Loucy (cell line): Measurements from ENCODE around the gene FCN2.

Experiments
- H2AFZ ChIP-seq: fragments of 200-600 bp; sonication (generic); 2 replicates; pipeline ENCODE4 v1.6.0; 2016; ENCODE audit warnings: antibody characterized with exemption, mild to moderate bottlenecking, low read length, moderate library complexity
- H3F3A ChIP-seq: fragments of 200-600 bp; 2 replicates; pipeline ENCODE4 v1.6.0; 2016; ENCODE audit warnings: antibody characterized with exemption, low read depth, mild to moderate bottlenecking
- H3K27me3 ChIP-seq: fragments of 200-600 bp; sonication (generic); 2 replicates; pipeline ENCODE4 v1.6.1; 2014; ENCODE audit warnings: low read length, mild to moderate bottlenecking; ENCODE audit not compliant: insufficient read depth, poor library complexity, severe bottlenecking
- H3K36me3 ChIP-seq: fragments of 200-600 bp; sonication (generic); 2 replicates; pipeline ENCODE4 v1.6.1; 2016; ENCODE audit warnings: low read length; ENCODE audit not compliant: insufficient read depth
- H3K4me1 ChIP-seq: fragments of 200-600 bp; sonication (generic); 2 replicates; pipeline ENCODE4 v1.5.1; 2014; ENCODE audit warnings: low read length, mild to moderate bottlenecking; ENCODE audit not compliant: insufficient read depth, poor library complexity, severe bottlenecking
- H3K4me2 ChIP-seq: fragments of 200-600 bp; sonication (generic); 2 replicates; pipeline ENCODE4 v1.6.0; 2014; ENCODE audit warnings: antibody characterized with exemption, low read length, low read depth, mild to moderate bottlenecking; ENCODE audit not compliant: poor library complexity, severe bottlenecking
- H3K4me3 ChIP-seq: fragments of 200-600 bp; sonication (generic); 2 replicates; pipeline ENCODE4 v1.5.1; 2014; ENCODE audit warnings: low read length, mild to moderate bottlenecking, mixed read lengths; ENCODE audit not compliant: poor library complexity, severe bottlenecking
- H3K79me2 ChIP-seq: fragments of 200-600 bp; sonication (generic); 2 replicates; pipeline ENCODE4 v1.6.1; 2014; ENCODE audit warnings: low read length; ENCODE audit not compliant: insufficient read depth
- H3K9ac ChIP-seq: fragments of 200-600 bp; sonication (generic); 2 replicates; pipeline ENCODE4 v1.6.0; 2014; ENCODE audit warnings: mild to moderate bottlenecking, low read depth, low read length, moderate library complexity; ENCODE audit not compliant: poor library complexity, severe bottlenecking
- H3K9me2 ChIP-seq: fragments of 200-600 bp; sonication (generic); replicated peaks from 2 replicates; pipeline ENCODE4 v1.6.1; 2016; ENCODE audit warnings: low read depth, low read length, mixed read lengths
- H3K9me3 ChIP-seq: fragments of 200-600 bp; sonication (generic); 2 replicates; pipeline ENCODE4 v1.6.1; 2014; ENCODE audit warnings: mild to moderate bottlenecking, antibody characterized with exemption, low read length, low read depth; ENCODE audit not compliant: insufficient read depth
- H4K20me1 ChIP-seq: fragments of 200-600 bp; sonication (generic); 2 replicates; pipeline ENCODE4 v1.6.0; 2014; ENCODE audit warnings: antibody characterized with exemption, low read length, mild to moderate bottlenecking; ENCODE audit not compliant: insufficient read depth, poor library complexity, severe bottlenecking
- CTCF ChIP-seq: fragments of 200-600 bp; sonication (generic); conservative IDR thresholded peaks from 2 replicates; pipeline ENCODE4 v1.5.1; 2014; ENCODE audit warnings: mild to moderate bottlenecking, antibody characterized with exemption, low read length
- EZH2phosphoT487 ChIP-seq: fragments of 200-600 bp; IDR thresholded peaks from 2 replicates; pipeline ENCODE4 v1.6.1; 2018; ENCODE audit warnings: antibody characterized with exemption, mild to moderate bottlenecking, moderate library complexity, borderline replicate concordance

FCN2 gene

GRCh38 chr9:134867917-134868750, 12.5 kb upstream of the FCN2 start:
- Histone ChIP-seq H3K4me3 (no peak overlapping the region), H3K4me1 (no peaks in the 10 kb centered on the region), H3K36me3 (no peaks in the 10 kb centered on the region), H4K20me1 (no peaks in the 10 kb centered on the region), H2AFZ (no peak overlapping the region), H3K79me2 (no peaks in the 10 kb centered on the region), H3K4me2 (no peak overlapping the region), H3K9me3 (no peaks in the 10 kb centered on the region), H3K9ac (no peak overlapping the region), H3K27me3 (no peaks in the 10 kb centered on the region), H3F3A (no peaks in the 10 kb centered on the region), H3K9me2 (no peaks in the 10 kb centered on the region)
- TF ChIP-seq CTCF = no peak
- TF ChIP-seq EZH2phosphoT487 = no peak

DNA sequence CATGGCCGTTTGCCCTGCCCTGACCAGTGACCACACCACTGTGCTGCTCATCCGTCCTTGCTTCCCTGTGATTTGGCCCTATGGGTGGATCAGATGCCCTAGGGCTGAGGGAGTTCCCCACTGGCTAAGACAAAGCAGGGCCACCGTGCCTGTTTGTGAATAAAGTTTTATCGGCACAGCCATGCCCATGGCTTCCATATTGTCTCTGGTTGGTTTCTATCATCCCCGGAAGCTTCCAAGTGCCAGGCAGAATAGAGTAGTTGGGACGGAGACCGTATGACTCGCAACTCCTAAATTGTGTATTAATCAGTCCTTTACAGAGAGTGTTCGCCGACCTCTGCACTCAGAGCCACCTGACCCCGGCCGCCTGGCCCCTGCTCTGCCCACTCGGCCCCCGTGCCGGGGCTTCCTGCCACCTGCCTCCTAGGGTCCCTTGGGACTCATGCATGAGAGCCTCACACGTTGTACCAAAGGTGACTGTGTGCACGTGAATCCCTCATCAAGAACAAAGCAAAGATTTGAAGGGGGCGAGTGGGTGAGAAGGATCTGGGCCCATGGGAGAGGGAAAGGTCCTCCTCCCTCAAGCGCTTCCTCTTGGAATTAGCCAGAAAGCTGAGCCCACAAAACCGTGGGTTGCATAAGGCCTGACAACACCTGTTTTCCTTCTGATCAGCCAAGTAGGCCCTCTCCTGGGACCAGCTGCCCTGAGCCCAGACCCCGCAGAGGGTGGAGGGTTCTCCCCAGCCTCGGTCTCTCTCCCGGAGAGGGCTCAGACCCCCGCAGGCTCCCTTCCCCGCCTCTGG, 11.7 kb upstream of the FCN2 start:
- no peak overlapping the region for H2AFZ ChIP-seq
- no peak overlapping the region for H3K9ac ChIP-seq
- H3K9me2 ChIP-seq = no peaks in the 10 kb centered on the region
- no peaks in the 10 kb centered on the region for H3K79me2 ChIP-seq
- no peaks in the 10 kb centered on the region for H3K36me3 ChIP-seq
- no peak overlapping the region for H3K4me2 ChIP-seq
- H3K4me1 ChIP-seq = no peaks in the 10 kb centered on the region
- H3K4me3 ChIP-seq = no peak overlapping the region
- H3F3A ChIP-seq = no peaks in the 10 kb centered on the region
- no peaks in the 10 kb centered on the region for H3K27me3 ChIP-seq
- TF ChIP-seq EZH2phosphoT487 (no peak), CTCF (no peak)
- H4K20me1 ChIP-seq = no peaks in the 10 kb centered on the region
- H3K9me3 ChIP-seq = no peaks in the 10 kb centered on the region

GRCh38 chr9:134869554-134870300, 10.9 kb upstream of the FCN2 start:
- H3K9ac ChIP-seq = no peak overlapping the region
- no peaks in the 10 kb centered on the region for H3K79me2 ChIP-seq
- H3K9me3 ChIP-seq = no peaks in the 10 kb centered on the region
- TF ChIP-seq EZH2phosphoT487 (no peak), CTCF (no peak)
- H3F3A ChIP-seq = no peaks in the 10 kb centered on the region
- H3K4me1 ChIP-seq = no peaks in the 10 kb centered on the region
- no peak overlapping the region for H2AFZ ChIP-seq
- H3K27me3 ChIP-seq = no peaks in the 10 kb centered on the region
- H4K20me1 ChIP-seq = no peaks in the 10 kb centered on the region
- no peaks in the 10 kb centered on the region for H3K9me2 ChIP-seq
- H3K4me2 ChIP-seq = no peak overlapping the region
- H3K36me3 ChIP-seq = no peaks in the 10 kb centered on the region
- no peak overlapping the region for H3K4me3 ChIP-seq
